Measurements from ENCODE around the gene TMEM266.

TMEM266 gene

GRCh38 chr15:76208084-76208785 lies 148.4 kb downstream of the TMEM266 start:
- Histone ChIP-seq H3F3A (ENCODE audit: insufficient read depth) (no peaks in the 10 kb centered on the region), H3K27ac (ENCODE audit: low read depth, low read length) (no peak overlapping the region)

GRCh38 chr15:76208786-76209424 lies 149.1 kb downstream of the TMEM266 start:
- no peak overlapping the region for H3K27ac ChIP-seq (ENCODE audit: low read depth, low read length)
- H4K20me1 ChIP-seq (ENCODE audit: low read depth, low read length) = no peaks in the 10 kb centered on the region
- H3K27me3 ChIP-seq (ENCODE audit: low read length) = no peaks in the 10 kb centered on the region
- H3K9me3 ChIP-seq (ENCODE audit: insufficient read depth, low read length) = no peaks in the 10 kb centered on the region
- no peak overlapping the region for H3K4me3 ChIP-seq (ENCODE audit: insufficient read depth, low read length, poor library complexity, severe bottlenecking)
- no peaks in the 10 kb centered on the region for H3F3A ChIP-seq (ENCODE audit: insufficient read depth)
- TF ChIP-seq CTCF (IDR thresholded peaks at IDR 0.05; ENCODE audit: insufficient read depth, low read length, poor library complexity, severe bottlenecking) (no peak), EZH2phosphoT487 (conservative IDR thresholded peaks at IDR 0.05; ENCODE audit: low read length) (no peak)
- no peak overlapping the region for H3K9ac ChIP-seq (ENCODE audit: low read length)
- no peak overlapping the region for H2AFZ ChIP-seq (ENCODE audit: low read depth, low read length, severe bottlenecking)
- H3K4me2 ChIP-seq (ENCODE audit: low read depth, low read length, poor library complexity, severe bottlenecking) = no peak overlapping the region
- no peaks in the 10 kb centered on the region for H3K36me3 ChIP-seq (ENCODE audit: low read length)
- H3K79me2 ChIP-seq (ENCODE audit: insufficient read depth, low read length) = no peaks in the 10 kb centered on the region
- no peaks in the 10 kb centered on the region for H3K9me2 ChIP-seq (replicated peaks; ENCODE audit: insufficient read depth, low read length)

More at GRCh38 chr15:76208084-76208785, 148.4 kb downstream of the TMEM266 start:
- no peak overlapping the region for H3K4me3 ChIP-seq (ENCODE audit: insufficient read depth, low read length, poor library complexity, severe bottlenecking)
- no peak overlapping the region for H3K9ac ChIP-seq (ENCODE audit: low read length)
- H3K27me3 ChIP-seq (ENCODE audit: low read length) = no peaks in the 10 kb centered on the region
- no peak overlapping the region for H3K4me2 ChIP-seq (ENCODE audit: low read depth, low read length, poor library complexity, severe bottlenecking)
- H3K9me2 ChIP-seq (replicated peaks; ENCODE audit: insufficient read depth, low read length) = no peaks in the 10 kb centered on the region
- TF ChIP-seq EZH2phosphoT487 (conservative IDR thresholded peaks at IDR 0.05; ENCODE audit: low read length) (no peak), CTCF (IDR thresholded peaks at IDR 0.05; ENCODE audit: insufficient read depth, low read length, poor library complexity, severe bottlenecking) (no peak)
- H3K79me2 ChIP-seq (ENCODE audit: insufficient read depth, low read length) = no peaks in the 10 kb centered on the region
- H3K36me3 ChIP-seq (ENCODE audit: low read length) = no peaks in the 10 kb centered on the region
- H4K20me1 ChIP-seq (ENCODE audit: low read depth, low read length) = no peaks in the 10 kb centered on the region
- no peak overlapping the region for H2AFZ ChIP-seq (ENCODE audit: low read depth, low read length, severe bottlenecking)
- no peaks in the 10 kb centered on the region for H3K9me3 ChIP-seq (ENCODE audit: insufficient read depth, low read length)

GRCh38 chr15:76209523-76209922 lies 149.7 kb downstream of the TMEM266 start:
- H3K27ac ChIP-seq (ENCODE audit: low read depth, low read length) = no peak overlapping the region
- H2AFZ ChIP-seq (ENCODE audit: low read depth, low read length, severe bottlenecking) = no peak overlapping the region
- H3K9me2 ChIP-seq (replicated peaks; ENCODE audit: insufficient read depth, low read length) = no peaks in the 10 kb centered on the region
- H3K27me3 ChIP-seq (ENCODE audit: low read length) = no peaks in the 10 kb centered on the region
- no peak overlapping the region for H3K4me3 ChIP-seq (ENCODE audit: insufficient read depth, low read length, poor library complexity, severe bottlenecking)
- H3F3A ChIP-seq (ENCODE audit: insufficient read depth) = no peaks in the 10 kb centered on the region
- H3K4me2 ChIP-seq (ENCODE audit: low read depth, low read length, poor library complexity, severe bottlenecking) = no peak overlapping the region
- H3K9me3 ChIP-seq (ENCODE audit: insufficient read depth, low read length) = no peaks in the 10 kb centered on the region
- no peaks in the 10 kb centered on the region for H3K36me3 ChIP-seq (ENCODE audit: low read length)
- TF ChIP-seq CTCF (IDR thresholded peaks at IDR 0.05; ENCODE audit: insufficient read depth, low read length, poor library complexity, severe bottlenecking) = no peak
- no peak for TF ChIP-seq EZH2phosphoT487 (conservative IDR thresholded peaks at IDR 0.05; ENCODE audit: low read length)
- no peak overlapping the region for H3K9ac ChIP-seq (ENCODE audit: low read length)
- no peaks in the 10 kb centered on the region for H4K20me1 ChIP-seq (ENCODE audit: low read depth, low read length)
- no peaks in the 10 kb centered on the region for H3K79me2 ChIP-seq (ENCODE audit: insufficient read depth, low read length)
